HFF-Myc (cell line): Measurements from ENCODE around the gene ARHGAP15.

Experiments used
- DNase-seq: peaks from one replicate; pipeline ENCODE4 v3.0.0-alpha.2; 2011; ENCODE audit warnings: low read depth; ENCODE audit errors: extremely low read depth
- H3K4me3 ChIP-seq: replicated peaks from 2 replicates; pipeline ENCODE4 v1.5.1; 2011; ENCODE audit warnings: low read depth, mild to moderate bottlenecking, control low read depth, low read length
- CTCF ChIP-seq: IDR thresholded peaks from 2 replicates; pipeline ENCODE4 v1.5.1; 2012; ENCODE audit warnings: mild to moderate bottlenecking, low read depth, low read length, control low read depth; ENCODE audit errors: missing control alignments

The ARHGAP15 gene

GRCh38 chr2:143475041-143475776 lies 346.0 kb downstream of the ARHGAP15 start:
- no peak overlapping the region for H3K4me3 ChIP-seq
- TF ChIP-seq CTCF, result no peak
- no peak for DNase-seq

- no peak for DNase-seq
- no peak overlapping the region for H3K4me3 ChIP-seq
- TF ChIP-seq CTCF, result no peak
Observed at GRCh38 chr2:143476336-143477087, 347.3 kb downstream of the ARHGAP15 start.

GRCh38 chr2:143477714-143478443 lies 348.7 kb downstream of the ARHGAP15 start:
- no peak overlapping the region for H3K4me3 ChIP-seq
- TF ChIP-seq CTCF, result no peak
- DNase-seq, result no peak

GRCh38 chr2:143480086-143480485 lies 350.9 kb downstream of the ARHGAP15 start:
- no peak for TF ChIP-seq CTCF
- H3K4me3 ChIP-seq, result no peak overlapping the region
- no peak for DNase-seq

GRCh38 chr2:143480601-143481236 lies 351.5 kb downstream of the ARHGAP15 start:
- no peak for TF ChIP-seq CTCF
- H3K4me3 ChIP-seq, result no peak overlapping the region
- DNase-seq, result no peak

- no peak for DNase-seq
- H3K4me3 ChIP-seq, result no peak overlapping the region
- TF ChIP-seq CTCF, result no peak
Observed at GRCh38 chr2:143481237-143481623, 352.0 kb downstream of the ARHGAP15 start.
